Measurements from ENCODE around the gene PIK3C2G. TPM values are rescaled to one million over a fixed set of nuclear protein-coding genes. Genes with fewer than 3 reads are reported as not detected.

PIK3C2G gene
- total and polyA plus RNA-seq, 4 donors = 4.9 to 40.1 (median 19.4) TPM

GRCh38 chr12:18589316-18589715 is 328.0 kb downstream of the PIK3C2G start (continued):
- TF ChIP-seq ZBTB33 (IDR thresholded peaks at IDR 0.05) = no peak
- TF ChIP-seq NR2F2 (IDR thresholded peaks at IDR 0.05) = no peak

- Histone ChIP-seq H3K36me3 (ENCODE audit: control insufficient read depth in 4 of 4, insufficient read depth in 3 of 4, low read depth in 1 of 4, low read length in 3 of 4) (peaks cover 0 to 8% (median 3%) of the 10 kb centered on the region in 4 donors), H3K4me1 (ENCODE audit: control insufficient read depth in 4 of 4, insufficient read depth in 4 of 4, low read length in 3 of 4) (no peaks in the 10 kb centered on the region), H3K9me3 (ENCODE audit: control insufficient read depth in 4 of 4, low read length in 3 of 4) (peaks cover 0 to 6% (median 0%) of the 10 kb centered on the region in 4 donors), H3K27ac (ENCODE audit: low read depth in 1 of 2, low read length in 2 of 2) (no peak overlapping the region), H3K9ac (ENCODE audit: low read depth in 1 of 2, low read length in 2 of 2) (no peak overlapping the region), H3K4me3 (ENCODE audit: low read depth in 1 of 3, low read length in 3 of 3) (no peak overlapping the region), H3K27me3 (ENCODE audit: control insufficient read depth in 4 of 4, insufficient read depth in 4 of 4, low read length in 3 of 4) (no peaks in the 10 kb centered on the region)
- DNase-seq (ENCODE audit: low spot score) = no peak
- no peak for TF ChIP-seq HNF4A (conservative IDR thresholded peaks at IDR 0.05)
- TF ChIP-seq REST (IDR thresholded peaks at IDR 0.05) = no peak
- TF ChIP-seq YY1 (IDR thresholded peaks at IDR 0.05) = no peak
- no peak for TF ChIP-seq ZBTB33 (IDR thresholded peaks at IDR 0.05)
- no peak for TF ChIP-seq TAF1 (conservative IDR thresholded peaks at IDR 0.05)
- no peak for TF ChIP-seq SP1 (IDR thresholded peaks at IDR 0.05)
- no peak for TF ChIP-seq RXRA (IDR thresholded peaks at IDR 0.05)
- no peak for TF ChIP-seq CTCF (IDR thresholded peaks at IDR 0.05; ENCODE audit: low read depth, low read length, missing input control)
- TF ChIP-seq MAX (IDR thresholded peaks at IDR 0.05) = no peak
- TF ChIP-seq FOXA2 (IDR thresholded peaks at IDR 0.05) = no peak
- no peak for TF ChIP-seq ATF3 (IDR thresholded peaks at IDR 0.05)
- no peak for TF ChIP-seq FOXA1 (IDR thresholded peaks at IDR 0.05)
- no peak for TF ChIP-seq GABPA (IDR thresholded peaks at IDR 0.05 in 1 of 2, conservative IDR thresholded peaks at IDR 0.05 in 1 of 2)
- no peak for TF ChIP-seq HNF4G (IDR thresholded peaks at IDR 0.05)
- no peak for TF ChIP-seq NR2F2 (IDR thresholded peaks at IDR 0.05)
- TF ChIP-seq RAD21 (IDR thresholded peaks at IDR 0.05) = no peak
- no peak for TF ChIP-seq EGR1 (IDR thresholded peaks at IDR 0.05; ENCODE audit: low read depth in 2 of 2)
- no peak for TF ChIP-seq JUND (IDR thresholded peaks at IDR 0.05)
Measured at GRCh38 chr12:18591473-18591872, 330.2 kb downstream of the PIK3C2G start.
